ENCODE data around the gene ALAS1. TPM values are rescaled to one million over a fixed set of nuclear protein-coding genes. Genes with fewer than 3 reads are reported as not detected.

ALAS1 gene
- total and polyA plus RNA-seq, 2 of the 13 experiments (the other 11 are each of a cell fraction or from before 2014, with no cell fraction given): 36.0 to 43.2 TPM

DNA sequence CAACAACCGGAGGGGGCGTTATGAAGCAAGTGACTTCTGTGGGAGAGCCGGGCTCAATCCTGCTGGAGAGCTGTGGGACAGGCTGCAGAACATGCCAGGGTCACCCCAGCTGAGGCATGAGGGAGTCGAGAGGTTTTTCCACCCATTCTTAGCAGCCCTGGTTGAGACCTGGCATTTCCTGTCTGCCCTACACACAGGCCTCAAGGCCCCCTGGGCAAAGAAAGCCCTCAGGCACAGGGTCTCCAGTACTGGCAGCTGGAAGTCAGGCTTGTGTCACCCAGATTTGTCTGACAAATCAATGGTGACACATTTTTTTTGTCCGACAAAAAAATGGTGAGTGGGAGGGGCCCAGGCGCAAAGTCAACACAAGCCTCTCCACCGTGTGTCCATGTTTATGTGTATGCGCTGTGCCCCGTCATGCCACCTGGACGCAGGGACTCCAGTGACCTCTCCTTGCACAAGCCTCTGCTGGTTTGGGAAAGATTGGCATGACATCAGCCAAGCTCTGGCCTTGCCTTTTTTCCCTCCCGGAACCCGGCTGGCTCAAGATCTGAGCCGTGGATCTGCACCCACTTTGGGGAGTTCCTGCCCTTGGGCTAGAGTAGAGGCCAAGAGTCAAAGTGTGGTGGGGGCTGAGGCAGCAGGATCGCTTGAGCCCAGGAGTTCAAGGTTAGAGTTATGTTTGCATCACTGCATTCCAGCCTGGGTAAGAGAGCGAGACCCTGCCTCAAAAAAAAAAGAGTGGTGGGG, 20.8 kb upstream of the ALAS1 start (continued):
- TF ChIP-seq TFDP2 (CRISPR knock-in tag; IDR thresholded peaks at IDR 0.05) (no peak), ATAD3A (CRISPR knock-in tag; IDR thresholded peaks at IDR 0.05) (no peak), RORA (CRISPR knock-in tag; IDR thresholded peaks at IDR 0.05) (no peak), ZNF326 (CRISPR knock-in tag; IDR thresholded peaks at IDR 0.05; ENCODE audit: borderline replicate concordance) (no peak), PCBP1 (IDR thresholded peaks at IDR 0.05; ENCODE audit: borderline replicate concordance, low read depth, low read length) (no peak), MYC (CRISPR knock-in tag; IDR thresholded peaks at IDR 0.05; ENCODE audit: borderline replicate concordance) (peak; percentile 57; the same call in 1 of the 2 replicates), HES4 (CRISPR knock-in tag; IDR thresholded peaks at IDR 0.05; ENCODE audit: borderline replicate concordance) (no peak), POLR2AphosphoS2 (IDR thresholded peaks at IDR 0.05; ENCODE audit: low read depth, low read length) (no peak), ZNF709 (CRISPR knock-in tag; IDR thresholded peaks at IDR 0.05) (no peak), ZNF3 (CRISPR knock-in tag; IDR thresholded peaks at IDR 0.05) (no peak), ZNF747 (CRISPR knock-in tag; IDR thresholded peaks at IDR 0.05; ENCODE audit: borderline replicate concordance) (peak; percentile 62; the same call in 1 of the 2 replicates), SMC3 (IDR thresholded peaks at IDR 0.05; ENCODE audit: low read length) (no peak), ZGPAT (CRISPR knock-in tag; IDR thresholded peaks at IDR 0.05) (peak; percentile 66), THYN1 (CRISPR knock-in tag; IDR thresholded peaks at IDR 0.05; ENCODE audit: borderline replicate concordance, low read depth) (no peak), AHR (CRISPR knock-in tag; IDR thresholded peaks at IDR 0.05) (no peak), ARNTL (CRISPR knock-in tag; IDR thresholded peaks at IDR 0.05) (no peak; the same call in 1 of the 2 replicates), ZNF546 (CRISPR knock-in tag; conservative IDR thresholded peaks at IDR 0.05) (no peak)
- TF ChIP-seq, protein P1, sequence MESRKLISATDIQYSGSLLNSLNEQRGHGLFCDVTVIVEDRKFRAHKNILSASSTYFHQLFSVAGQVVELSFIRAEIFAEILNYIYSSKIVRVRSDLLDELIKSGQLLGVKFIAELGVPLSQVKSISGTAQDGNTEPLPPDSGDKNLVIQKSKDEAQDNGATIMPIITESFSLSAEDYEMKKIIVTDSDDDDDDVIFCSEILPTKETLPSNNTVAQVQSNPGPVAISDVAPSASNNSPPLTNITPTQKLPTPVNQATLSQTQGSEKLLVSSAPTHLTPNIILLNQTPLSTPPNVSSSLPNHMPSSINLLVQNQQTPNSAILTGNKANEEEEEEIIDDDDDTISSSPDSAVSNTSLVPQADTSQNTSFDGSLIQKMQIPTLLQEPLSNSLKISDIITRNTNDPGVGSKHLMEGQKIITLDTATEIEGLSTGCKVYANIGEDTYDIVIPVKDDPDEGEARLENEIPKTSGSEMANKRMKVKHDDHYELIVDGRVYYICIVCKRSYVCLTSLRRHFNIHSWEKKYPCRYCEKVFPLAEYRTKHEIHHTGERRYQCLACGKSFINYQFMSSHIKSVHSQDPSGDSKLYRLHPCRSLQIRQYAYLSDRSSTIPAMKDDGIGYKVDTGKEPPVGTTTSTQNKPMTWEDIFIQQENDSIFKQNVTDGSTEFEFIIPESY (CRISPR knock-in tag; IDR thresholded peaks at IDR 0.05): no peak
- TF ChIP-seq, protein P2, sequence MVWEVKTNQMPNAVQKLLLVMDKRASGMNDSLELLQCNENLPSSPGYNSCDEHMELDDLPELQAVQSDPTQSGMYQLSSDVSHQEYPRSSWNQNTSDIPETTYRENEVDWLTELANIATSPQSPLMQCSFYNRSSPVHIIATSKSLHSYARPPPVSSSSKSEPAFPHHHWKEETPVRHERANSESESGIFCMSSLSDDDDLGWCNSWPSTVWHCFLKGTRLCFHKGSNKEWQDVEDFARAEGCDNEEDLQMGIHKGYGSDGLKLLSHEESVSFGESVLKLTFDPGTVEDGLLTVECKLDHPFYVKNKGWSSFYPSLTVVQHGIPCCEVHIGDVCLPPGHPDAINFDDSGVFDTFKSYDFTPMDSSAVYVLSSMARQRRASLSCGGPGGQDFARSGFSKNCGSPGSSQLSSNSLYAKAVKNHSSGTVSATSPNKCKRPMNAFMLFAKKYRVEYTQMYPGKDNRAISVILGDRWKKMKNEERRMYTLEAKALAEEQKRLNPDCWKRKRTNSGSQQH (CRISPR knock-in tag; IDR thresholded peaks at IDR 0.05; ENCODE audit: low read depth): 0 out of 2 replicates have a peak, but pooled peaks have one; percentile 49
- TF ChIP-seq, protein P3, sequence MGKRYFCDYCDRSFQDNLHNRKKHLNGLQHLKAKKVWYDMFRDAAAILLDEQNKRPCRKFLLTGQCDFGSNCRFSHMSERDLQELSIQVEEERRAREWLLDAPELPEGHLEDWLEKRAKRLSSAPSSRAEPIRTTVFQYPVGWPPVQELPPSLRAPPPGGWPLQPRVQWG (CRISPR knock-in tag; IDR thresholded peaks at IDR 0.05; ENCODE audit: borderline replicate concordance, low read depth): no peak

Data from HepG2 (cell line).